ENCODE data around the gene CYP1A2.
"Not testable (repeated sequence)": the region's sequence is repeated elsewhere in the genome, so short reads cannot be mapped to it uniquely, and the experiment has no call there.

GRCh38 chr15:74738239-74738638 is 10.4 kb upstream of the CYP1A2 start:
- TF ChIP-seq, protein P1, sequence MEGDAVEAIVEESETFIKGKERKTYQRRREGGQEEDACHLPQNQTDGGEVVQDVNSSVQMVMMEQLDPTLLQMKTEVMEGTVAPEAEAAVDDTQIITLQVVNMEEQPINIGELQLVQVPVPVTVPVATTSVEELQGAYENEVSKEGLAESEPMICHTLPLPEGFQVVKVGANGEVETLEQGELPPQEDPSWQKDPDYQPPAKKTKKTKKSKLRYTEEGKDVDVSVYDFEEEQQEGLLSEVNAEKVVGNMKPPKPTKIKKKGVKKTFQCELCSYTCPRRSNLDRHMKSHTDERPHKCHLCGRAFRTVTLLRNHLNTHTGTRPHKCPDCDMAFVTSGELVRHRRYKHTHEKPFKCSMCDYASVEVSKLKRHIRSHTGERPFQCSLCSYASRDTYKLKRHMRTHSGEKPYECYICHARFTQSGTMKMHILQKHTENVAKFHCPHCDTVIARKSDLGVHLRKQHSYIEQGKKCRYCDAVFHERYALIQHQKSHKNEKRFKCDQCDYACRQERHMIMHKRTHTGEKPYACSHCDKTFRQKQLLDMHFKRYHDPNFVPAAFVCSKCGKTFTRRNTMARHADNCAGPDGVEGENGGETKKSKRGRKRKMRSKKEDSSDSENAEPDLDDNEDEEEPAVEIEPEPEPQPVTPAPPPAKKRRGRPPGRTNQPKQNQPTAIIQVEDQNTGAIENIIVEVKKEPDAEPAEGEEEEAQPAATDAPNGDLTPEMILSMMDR (IDR thresholded peaks at IDR 0.05), result not testable (repeated sequence)
- not testable (repeated sequence) for TF ChIP-seq POLR2A (IDR thresholded peaks at IDR 0.05)
